Esophagus (tissue), 2 donors: ENCODE results near the gene LIME1. TPM values are rescaled to one million over a fixed set of nuclear protein-coding genes. Genes with fewer than 3 reads are reported as not detected.

Experiments
- H3K27ac ChIP-seq, 2 donors: one replicate each; pipeline ENCODE4 v1.5.1; 2013; ENCODE audit warnings: low read depth in 2 of 2, mild to moderate bottlenecking in 2 of 2, inconsistent platforms in 1 of 2, low read length in 1 of 2, moderate library complexity in 1 of 2
- H3K27me3 ChIP-seq, 2 donors: one replicate each; pipeline ENCODE4 v1.6.1; 2013; ENCODE audit warnings: low read length in 2 of 2, control low read depth in 1 of 2, mild to moderate bottlenecking in 1 of 2; ENCODE audit not compliant: insufficient read depth in 2 of 2, control insufficient read depth in 1 of 2
- H3K36me3 ChIP-seq, 2 donors: one replicate each; pipeline ENCODE4 v1.6.1; 2013; ENCODE audit warnings: low read length in 1 of 2; ENCODE audit not compliant: control insufficient read depth in 2 of 2, insufficient read depth in 2 of 2
- H3K4me1 ChIP-seq, 2 donors: one replicate each; pipeline ENCODE4 v1.6.1; 2013; ENCODE audit warnings: low read length in 1 of 2; ENCODE audit not compliant: control insufficient read depth in 2 of 2, insufficient read depth in 2 of 2
- H3K4me3 ChIP-seq, 2 donors: one replicate each; pipeline ENCODE4 v1.5.1; 2013; ENCODE audit warnings: low read length in 2 of 2, mild to moderate bottlenecking in 2 of 2, low read depth in 1 of 2, moderate library complexity in 1 of 2
- H3K9me3 ChIP-seq, 2 donors: one replicate each; pipeline ENCODE4 v1.6.1; 2013; ENCODE audit warnings: mild to moderate bottlenecking in 2 of 2, low read depth in 1 of 2, low read length in 1 of 2, moderate library complexity in 1 of 2; ENCODE audit not compliant: control insufficient read depth in 2 of 2, insufficient read depth in 1 of 2
- WGBS, 2 donors: extraction: QIAGEN DNeasy Blood & Tissue Kit; methylation state at CpG; one replicate each; pipeline ENCODE4 v1.1.7; 2013; 5-methylcytosine and 5-hydroxymethylcytosine counted together
- polyA plus RNA-seq, 2 donors: library from polyadenylated mRNA; stranded (reverse); fragments of 200-250 nt; gene quantifications; one replicate each; pipeline ENCODE4 v1.2.3, GENCODE V29; 2013
- donor health status: healthy with polysubstance abuse.
- donor health status: Bipolar disorder and iron deficiency.

Gene LIME1, protein sequence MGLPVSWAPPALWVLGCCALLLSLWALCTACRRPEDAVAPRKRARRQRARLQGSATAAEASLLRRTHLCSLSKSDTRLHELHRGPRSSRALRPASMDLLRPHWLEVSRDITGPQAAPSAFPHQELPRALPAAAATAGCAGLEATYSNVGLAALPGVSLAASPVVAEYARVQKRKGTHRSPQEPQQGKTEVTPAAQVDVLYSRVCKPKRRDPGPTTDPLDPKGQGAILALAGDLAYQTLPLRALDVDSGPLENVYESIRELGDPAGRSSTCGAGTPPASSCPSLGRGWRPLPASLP
- 10 to 100 TPM; 12.6 to 24.5 TPM for polyA plus RNA-seq

DNA sequence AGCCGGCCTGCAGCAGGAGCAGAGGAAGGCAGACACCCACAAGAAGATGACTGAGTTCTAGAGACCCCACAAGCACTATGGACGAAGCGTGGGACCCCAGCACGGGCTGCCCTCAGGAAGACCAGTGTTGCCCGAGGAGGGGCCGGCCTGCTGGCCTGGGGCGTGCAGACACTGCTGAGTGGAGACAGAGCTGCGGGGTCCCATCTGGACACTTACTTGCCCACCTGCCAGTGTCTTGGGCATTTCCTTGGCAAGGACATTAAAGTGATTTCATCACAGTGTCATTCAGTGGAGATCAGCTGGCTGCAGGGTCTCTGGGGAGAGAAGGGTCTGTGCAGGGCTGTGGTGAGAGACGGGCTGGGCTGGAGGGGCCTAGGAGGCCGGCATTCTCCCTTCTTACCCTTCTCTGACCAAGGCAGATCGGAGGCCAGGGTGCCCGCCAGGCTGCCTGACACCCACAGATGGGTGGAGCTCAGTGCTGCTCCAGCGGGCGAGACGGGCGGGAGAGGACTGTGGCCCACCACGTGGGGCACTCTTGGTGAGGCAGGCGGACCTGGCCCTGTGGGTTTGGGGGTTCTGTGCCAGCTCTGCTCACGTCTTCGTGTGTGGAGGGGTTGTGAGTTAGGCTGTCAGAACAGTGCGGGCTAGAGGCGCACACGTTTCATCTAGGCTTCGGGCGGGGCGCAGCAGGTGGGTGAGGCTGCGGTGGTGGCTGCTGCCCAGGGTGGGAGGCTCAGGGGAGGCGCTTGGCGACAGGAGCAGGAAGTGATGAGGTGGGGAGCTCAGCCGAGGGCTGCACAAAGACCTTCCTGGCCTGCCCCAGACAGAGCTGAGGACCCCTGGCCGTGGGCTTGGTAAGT is at the start of gene LIME1:
LIME1 (plus strand) TSS at position 806 of the 860 bp plus-strand sequence. CDS start 886 bp downstream, outside the sequence.
- Histone ChIP-seq H3K9me3 (no peaks in the 10 kb centered on the region), H3K27ac (peak within 1 kb of the TSS; percentile 38 to 49), H3K27me3 (no peaks in the 10 kb centered on the region), H3K4me1 (peaks cover 6 to 34% of the 10 kb centered on the region in 2 donors), H3K4me3 (peak within 1 kb of the TSS; percentile 25 to 51), H3K36me3 (peaks cover 0 to 35% of the 10 kb centered on the region in 2 donors)
- WGBS, 2 donors: 49 to 52% methylated on average over 29 to 31 of the region's 31 CpGs

DNA sequence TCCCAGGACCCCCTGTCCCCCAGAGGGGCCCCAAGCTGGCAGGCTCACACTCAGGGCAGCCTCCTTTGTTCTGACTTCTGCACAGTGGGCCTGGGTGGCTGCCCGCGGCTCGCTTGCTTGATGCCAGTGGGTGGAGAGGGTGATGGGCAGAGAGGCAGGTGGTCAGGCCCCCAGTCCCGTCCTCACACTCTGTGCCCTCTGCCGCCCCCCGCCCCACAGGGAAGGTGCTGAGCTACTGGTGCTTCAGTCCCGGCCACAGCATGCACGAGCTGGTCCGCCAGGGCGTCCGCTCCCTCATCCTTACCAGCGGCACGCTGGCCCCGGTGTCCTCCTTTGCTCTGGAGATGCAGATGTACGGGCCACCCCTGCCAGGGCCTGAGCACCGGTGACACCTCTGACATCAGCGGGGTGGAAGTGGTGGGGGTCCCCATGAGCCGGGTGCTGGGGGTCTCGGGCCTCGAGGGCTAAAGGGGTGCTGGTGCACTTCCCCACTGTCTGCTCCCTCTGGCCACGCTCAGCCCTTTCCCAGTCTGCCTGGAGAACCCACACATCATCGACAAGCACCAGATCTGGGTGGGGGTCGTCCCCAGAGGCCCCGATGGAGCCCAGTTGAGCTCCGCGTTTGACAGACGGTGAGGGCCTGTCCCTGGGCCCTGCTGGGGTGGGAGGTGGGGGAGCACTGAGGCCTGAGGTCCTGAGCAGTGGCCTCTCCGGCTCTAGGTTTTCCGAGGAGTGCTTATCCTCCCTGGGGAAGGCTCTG is 48.9 kb upstream of the LIME1 start:
- peak overlapping the region; percentile 74 to 86 for H3K27ac ChIP-seq
- no peak overlapping the region for H3K4me3 ChIP-seq
- H3K9me3 ChIP-seq: no peaks in the 10 kb centered on the region
- no peaks in the 10 kb centered on the region for H3K36me3 ChIP-seq
- 81 to 86% methylated on average over 29 of the region's 29 CpGs for WGBS, 2 donors
- no peaks in the 10 kb centered on the region for H3K27me3 ChIP-seq
- peaks cover 9 to 32% of the 10 kb centered on the region in 2 donors for H3K4me1 ChIP-seq

DNA sequence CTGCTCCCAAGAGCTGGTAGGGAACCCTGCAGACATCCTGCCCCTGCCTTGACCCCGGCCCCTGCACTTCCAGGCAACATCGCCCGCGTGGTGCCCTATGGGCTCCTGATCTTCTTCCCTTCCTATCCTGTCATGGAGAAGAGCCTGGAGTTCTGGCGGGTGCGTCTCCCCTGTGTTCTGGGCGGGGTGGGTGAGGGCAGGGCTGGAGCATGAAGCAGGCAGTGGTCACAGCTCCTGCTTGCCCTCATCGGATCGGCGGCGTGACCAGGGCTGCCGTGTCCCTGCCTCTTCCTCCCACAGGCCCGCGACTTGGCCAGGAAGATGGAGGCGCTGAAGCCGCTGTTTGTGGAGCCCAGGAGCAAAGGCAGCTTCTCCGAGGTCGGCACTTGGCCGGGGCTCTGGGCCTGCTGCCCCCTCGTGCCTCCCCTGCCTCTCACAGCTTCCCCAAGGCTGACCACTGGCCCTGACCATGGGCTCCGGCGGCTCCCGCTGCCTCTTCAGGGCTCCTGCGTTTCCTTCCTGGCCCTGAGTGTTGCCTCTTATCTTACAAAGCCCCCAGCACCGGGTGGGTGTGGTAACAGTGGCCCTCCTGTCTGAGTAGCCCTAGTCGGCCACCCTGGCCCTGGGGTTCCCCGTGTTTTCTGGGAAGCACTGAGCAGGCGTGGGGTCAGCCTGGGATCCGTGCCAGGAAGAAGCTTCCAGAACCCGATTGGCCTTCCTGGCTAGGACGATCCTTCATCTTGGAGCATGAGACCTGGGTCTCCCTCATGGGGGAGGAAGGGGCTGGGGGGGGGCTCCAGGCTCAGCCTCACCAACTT is 48.0 kb upstream of the LIME1 start:
- peaks cover 9 to 29% of the 10 kb centered on the region in 2 donors for H3K4me1 ChIP-seq

GRCh38 chr20:63689046-63690002 is 47.1 kb upstream of the LIME1 start:
- no peaks in the 10 kb centered on the region for H3K9me3 ChIP-seq
- no peak overlapping the region for H3K4me3 ChIP-seq
- WGBS, 2 donors: 85 to 87% methylated on average over 42 to 44 of the region's 44 CpGs
- H3K4me1 ChIP-seq: peaks cover 9 to 29% of the 10 kb centered on the region in 2 donors
- H3K36me3 ChIP-seq: no peaks in the 10 kb centered on the region
- no peaks in the 10 kb centered on the region for H3K27me3 ChIP-seq
- H3K27ac ChIP-seq: no peak overlapping the region

More for the DNA sequence above, 48.0 kb upstream of the LIME1 start:
- 71 to 75% methylated on average over 29 to 31 of the region's 31 CpGs for WGBS, 2 donors
- Histone ChIP-seq H3K36me3 (no peaks in the 10 kb centered on the region), H3K4me3 (no peak overlapping the region), H3K27me3 (no peaks in the 10 kb centered on the region), H3K9me3 (no peaks in the 10 kb centered on the region), H3K27ac (peak overlapping the region; percentile 27 to 74)

- peaks cover 0 to 3% of the 10 kb centered on the region in 2 donors for H3K36me3 ChIP-seq
- H3K4me1 ChIP-seq: peaks cover 9 to 32% of the 10 kb centered on the region in 2 donors
- H3K27me3 ChIP-seq: no peaks in the 10 kb centered on the region
- H3K27ac ChIP-seq: peak overlapping the region in 1 of 2 donors; percentile 17
- H3K4me3 ChIP-seq: peak overlapping the region in 1 of 2 donors; percentile 4
- H3K9me3 ChIP-seq: no peaks in the 10 kb centered on the region
- 73 to 79% methylated on average over 35 to 40 of the region's 40 CpGs for WGBS, 2 donors
Measured at GRCh38 chr20:63690003-63690897, 46.2 kb upstream of the LIME1 start.

DNA sequence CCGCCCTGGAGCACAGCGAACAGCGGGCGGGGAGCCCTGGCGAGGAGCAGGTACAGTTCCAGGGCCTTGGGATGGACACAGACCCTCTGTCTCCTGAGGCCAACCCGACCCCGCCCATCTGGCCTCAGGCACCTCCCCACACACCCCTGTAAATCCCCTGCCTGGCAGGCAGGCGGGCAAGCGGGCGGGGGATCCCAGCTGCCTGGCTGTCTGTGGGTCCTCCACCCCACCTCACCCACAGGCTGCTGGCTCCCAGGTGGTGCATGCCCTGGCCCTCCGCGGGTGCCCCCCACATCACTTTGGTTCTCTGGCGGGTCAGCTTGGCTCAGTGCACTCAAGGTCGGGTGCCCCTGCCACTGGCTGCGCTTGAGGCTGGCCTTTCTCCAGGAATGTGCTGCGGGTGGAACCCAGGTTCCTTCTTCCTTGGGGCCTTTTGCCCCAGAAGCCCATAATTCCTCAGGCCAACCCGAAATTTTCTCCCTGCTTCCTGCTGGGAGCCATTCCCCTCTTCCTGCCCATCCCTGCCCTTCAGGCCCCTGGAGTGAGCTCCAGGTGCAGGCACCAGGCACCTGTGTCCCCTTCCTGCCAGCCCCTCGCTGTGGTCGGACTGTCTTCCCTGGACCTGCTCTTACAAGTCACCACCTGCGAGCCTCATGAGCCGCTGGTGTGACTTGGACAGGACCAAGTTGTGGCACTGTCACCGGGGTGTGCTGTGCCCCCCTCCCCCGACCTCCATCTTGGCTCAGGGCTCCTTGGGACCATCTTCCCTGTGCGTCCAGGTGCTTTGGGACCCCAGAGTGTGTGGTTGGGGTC is 45.4 kb upstream of the LIME1 start:
- Histone ChIP-seq H3K4me3 (peak overlapping the region in 1 of 2 donors; percentile 4), H3K9me3 (no peaks in the 10 kb centered on the region), H3K27me3 (no peaks in the 10 kb centered on the region), H3K27ac (peak overlapping the region in 1 of 2 donors; percentile 45), H3K4me1 (peaks cover 12 to 33% of the 10 kb centered on the region in 2 donors), H3K36me3 (peaks cover 0 to 3% of the 10 kb centered on the region in 2 donors)
- 51 to 61% methylated on average over 23 to 24 of the region's 24 CpGs for WGBS, 2 donors

DNA sequence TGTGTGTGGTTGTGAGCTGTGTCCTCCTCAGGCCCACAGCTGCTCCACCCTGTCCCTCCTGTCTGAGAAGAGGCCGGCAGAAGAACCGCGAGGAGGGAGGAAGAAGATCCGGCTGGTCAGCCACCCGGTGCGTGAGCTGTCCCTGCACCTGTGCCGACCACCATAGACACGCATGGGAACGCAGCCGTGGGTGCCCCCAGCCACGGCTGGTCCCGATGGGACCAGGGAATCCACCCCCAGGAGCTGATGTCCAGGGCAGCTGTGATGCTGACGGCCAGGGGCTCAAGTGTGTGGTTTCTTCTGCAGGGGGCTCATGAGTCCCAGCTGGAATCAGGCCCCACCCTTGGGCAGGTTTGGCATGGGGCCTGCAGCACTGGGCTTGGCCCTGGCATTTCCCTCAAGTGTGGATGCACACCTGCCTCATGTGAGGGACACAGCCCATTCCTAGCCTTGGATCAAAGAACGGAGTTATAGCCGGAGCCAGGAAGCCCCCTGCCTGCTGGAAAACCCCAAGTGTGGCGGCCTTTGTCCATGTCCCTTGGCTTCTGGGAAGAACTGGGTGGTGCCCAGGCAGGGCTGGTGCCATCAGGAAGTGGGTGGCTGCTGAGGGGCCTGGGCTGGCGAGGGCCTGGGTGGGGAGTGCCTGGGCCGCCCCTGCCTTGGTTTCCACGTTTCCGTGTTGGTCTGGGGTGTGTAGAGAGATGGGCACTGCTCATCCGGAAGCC is 44.6 kb upstream of the LIME1 start:
- peaks cover 13 to 36% of the 10 kb centered on the region in 2 donors for H3K4me1 ChIP-seq
- H3K4me3 ChIP-seq: no peak overlapping the region
- H3K27ac ChIP-seq: peak overlapping the region; percentile 11
- H3K27me3 ChIP-seq: no peaks in the 10 kb centered on the region
- 60 to 68% methylated on average over 19 to 21 of the region's 21 CpGs for WGBS, 2 donors
- peaks cover 0 to 3% of the 10 kb centered on the region in 2 donors for H3K36me3 ChIP-seq
- no peaks in the 10 kb centered on the region for H3K9me3 ChIP-seq
